GM18870 (cell line): ENCODE data around the gene EXOC4.
"Not testable (repeated sequence)": the region's sequence is repeated elsewhere in the genome, so short reads cannot be mapped to it uniquely, and the experiment has no call there.

Source experiments
- ATAC-seq: cut with Tn5 transposase; IDR thresholded peaks from one replicate; pipeline ENCODE4 v1.9.1; 2021; ENCODE audit warnings: moderate library complexity; ENCODE audit not compliant: unreplicated experiment

EXOC4 gene

DNA sequence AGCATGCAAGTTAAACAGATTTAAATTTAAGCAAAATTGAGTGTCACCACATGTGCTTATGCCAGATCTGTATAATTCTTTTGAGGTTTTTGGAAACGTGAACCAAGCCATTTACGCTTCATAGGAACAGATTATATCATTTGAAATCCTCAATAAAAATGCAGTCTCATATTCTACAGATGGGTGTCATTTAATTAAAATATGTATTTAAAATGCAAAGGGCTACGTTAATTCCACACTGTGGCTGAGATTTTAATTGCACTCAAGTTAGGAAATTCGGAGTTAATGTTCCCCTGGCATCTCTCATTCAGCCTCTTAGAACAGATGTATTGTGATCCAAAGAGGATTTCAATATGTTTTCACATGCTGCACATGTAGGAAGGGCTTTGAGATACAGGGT, 709.8 kb downstream of the EXOC4 start:
- no peak for ATAC-seq

- no peak for ATAC-seq
Observed at GRCh38 chr7:133963629-133964028, 710.8 kb downstream of the EXOC4 start.

DNA sequence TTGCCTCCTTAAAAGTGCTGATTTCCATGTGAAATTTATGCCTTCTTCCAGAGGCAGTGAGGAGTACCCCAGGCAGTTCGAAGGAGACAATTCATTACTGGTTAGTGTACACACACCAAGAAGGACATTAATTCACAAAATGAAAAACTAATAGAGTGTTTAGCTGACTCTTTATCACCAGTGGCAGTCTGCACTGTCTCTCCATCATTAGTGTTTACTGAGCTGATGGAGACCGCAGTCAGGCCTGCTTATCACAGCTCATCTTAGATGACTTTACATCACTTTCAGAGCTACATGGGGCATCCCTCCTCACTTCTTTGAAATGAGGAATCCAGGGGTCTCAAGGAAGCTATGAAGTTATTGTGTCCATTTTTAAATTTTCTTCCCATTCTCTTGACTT, 718.7 kb downstream of the EXOC4 start:
- ATAC-seq = no peak

DNA sequence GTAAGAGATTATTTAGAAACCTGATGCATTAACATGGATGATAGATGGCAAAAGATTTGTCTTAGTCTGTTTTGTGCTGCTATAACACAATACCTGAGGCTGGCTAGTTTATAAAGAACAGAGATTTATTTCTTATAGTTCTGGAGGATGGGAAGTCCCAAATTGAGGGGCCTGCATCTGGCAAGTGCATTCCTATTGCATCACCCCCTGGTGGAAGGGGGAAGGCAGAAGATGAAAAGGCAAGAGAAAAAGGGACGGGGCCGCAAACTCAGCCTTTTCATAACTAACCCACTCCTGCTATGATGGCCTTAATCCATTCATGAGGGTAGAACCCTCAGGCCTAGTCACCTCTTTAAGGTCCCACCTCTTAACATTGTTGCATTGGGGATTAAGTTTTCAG, 720.8 kb downstream of the EXOC4 start:
- no peak for ATAC-seq

GRCh38 chr7:133975130-133975529, 722.3 kb downstream of the EXOC4 start:
- no peak for ATAC-seq

DNA sequence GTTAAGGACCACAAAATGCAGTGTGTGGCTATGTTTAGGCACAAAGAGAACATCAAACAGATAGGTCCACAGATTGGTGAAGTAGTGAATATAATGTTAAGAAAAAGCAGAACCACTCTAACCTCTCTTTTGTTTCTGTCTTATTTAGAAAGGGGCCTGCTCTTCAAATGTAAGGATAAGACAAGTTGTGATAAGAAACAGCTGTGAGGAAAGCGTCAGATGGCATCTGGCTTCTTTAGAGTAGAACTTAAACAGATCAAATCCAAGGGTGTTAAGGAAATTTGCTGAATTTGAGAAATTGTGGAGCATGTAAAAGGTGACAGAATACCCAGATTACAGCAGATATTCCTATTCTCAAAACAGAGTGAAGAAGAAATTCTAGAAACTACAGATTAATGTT, 723.3 kb downstream of the EXOC4 start:
- no peak for ATAC-seq

GRCh38 chr7:133977409-133978274, 724.8 kb downstream of the EXOC4 start:
- no peak for ATAC-seq

- ATAC-seq = no peak
Observed at GRCh38 chr7:133978502-133979295, 725.8 kb downstream of the EXOC4 start.

DNA sequence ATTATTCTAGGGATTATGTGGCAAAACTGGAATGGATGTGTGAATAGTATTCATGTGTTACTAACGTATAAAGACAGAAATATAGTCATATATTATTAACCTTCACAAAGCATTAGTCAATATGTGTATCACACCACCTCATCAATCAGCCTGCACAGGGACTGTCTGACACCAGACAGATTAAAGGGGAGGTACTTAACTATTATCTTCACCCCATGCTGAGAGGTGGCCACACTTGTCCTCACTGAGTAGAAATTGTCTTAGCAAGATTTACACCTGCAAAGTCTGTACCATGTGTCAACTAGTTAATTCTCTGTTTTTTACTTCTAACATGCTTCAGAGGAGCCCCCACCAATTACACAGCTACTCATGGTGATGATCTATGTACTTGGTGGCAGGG, 727.9 kb downstream of the EXOC4 start:
- ATAC-seq = no peak

GRCh38 chr7:133983685-133984419, 731.0 kb downstream of the EXOC4 start:
- no peak for ATAC-seq

DNA sequence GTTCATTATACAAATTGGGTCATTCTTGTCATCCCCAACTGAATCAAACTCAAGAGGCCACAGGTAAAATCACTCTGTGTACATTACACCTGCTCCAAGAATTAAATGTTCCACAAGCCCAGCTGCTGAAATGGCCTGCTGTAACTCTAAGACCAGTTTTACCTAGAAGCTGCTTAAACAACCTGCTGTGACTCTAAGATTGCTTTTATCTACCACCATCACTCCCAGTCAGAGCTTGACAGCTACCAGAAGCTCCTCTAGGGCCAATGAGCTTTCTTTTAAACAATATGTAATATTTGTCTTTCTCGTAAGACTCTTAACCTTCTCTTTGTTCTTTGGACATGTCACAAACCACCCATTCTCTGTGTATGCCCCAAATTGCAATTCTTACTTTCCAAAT, 732.4 kb downstream of the EXOC4 start:
- no peak for ATAC-seq

- no peak for ATAC-seq
Observed at GRCh38 chr7:133987582-133987981, 734.7 kb downstream of the EXOC4 start.

DNA sequence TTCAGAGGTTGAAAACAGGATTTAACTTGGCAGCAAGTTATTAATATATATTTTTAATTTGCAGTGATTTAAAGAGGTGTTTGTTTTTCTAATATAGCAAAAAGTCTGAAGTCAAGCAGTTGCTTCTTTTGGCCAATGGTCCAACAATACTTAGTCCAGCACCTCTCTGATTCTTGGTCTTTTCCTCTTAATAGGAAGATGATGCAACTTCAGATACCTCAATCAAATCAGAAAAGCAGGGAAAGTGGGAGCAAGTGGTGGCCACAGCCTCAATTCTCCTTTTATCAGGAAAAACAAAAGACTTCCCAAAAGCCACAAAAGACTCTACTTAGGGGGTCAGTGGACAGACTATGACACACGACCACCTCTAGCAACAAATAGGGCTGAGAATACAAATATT, 740.7 kb downstream of the EXOC4 start:
- ATAC-seq = no peak

GRCh38 chr7:133994100-133994499, 741.2 kb downstream of the EXOC4 start:
- not testable (repeated sequence) for ATAC-seq

GRCh38 chr7:133997463-133997862, 744.6 kb downstream of the EXOC4 start:
- no peak for ATAC-seq

DNA sequence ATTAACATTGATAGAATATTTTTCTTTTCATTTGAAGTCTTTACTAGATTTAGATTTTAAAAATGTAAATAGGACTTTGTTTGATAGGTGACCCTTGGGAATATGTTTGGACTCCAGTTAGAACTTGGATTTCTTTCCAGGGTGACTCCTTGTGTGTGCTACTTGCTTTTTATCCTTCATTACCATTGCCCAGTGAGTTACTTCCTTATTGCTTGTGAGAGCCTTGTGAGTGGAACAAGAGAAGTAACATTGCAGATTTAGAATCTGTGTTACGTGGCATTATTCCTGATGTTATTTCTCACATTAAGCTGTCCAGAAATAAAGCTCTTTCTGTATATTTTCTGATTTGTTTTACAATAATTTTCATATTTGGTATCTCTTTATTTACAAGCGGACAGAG, 746.3 kb downstream of the EXOC4 start:
- ATAC-seq = no peak

GRCh38 chr7:134004829-134005505, 752.1 kb downstream of the EXOC4 start:
- no peak for ATAC-seq

DNA sequence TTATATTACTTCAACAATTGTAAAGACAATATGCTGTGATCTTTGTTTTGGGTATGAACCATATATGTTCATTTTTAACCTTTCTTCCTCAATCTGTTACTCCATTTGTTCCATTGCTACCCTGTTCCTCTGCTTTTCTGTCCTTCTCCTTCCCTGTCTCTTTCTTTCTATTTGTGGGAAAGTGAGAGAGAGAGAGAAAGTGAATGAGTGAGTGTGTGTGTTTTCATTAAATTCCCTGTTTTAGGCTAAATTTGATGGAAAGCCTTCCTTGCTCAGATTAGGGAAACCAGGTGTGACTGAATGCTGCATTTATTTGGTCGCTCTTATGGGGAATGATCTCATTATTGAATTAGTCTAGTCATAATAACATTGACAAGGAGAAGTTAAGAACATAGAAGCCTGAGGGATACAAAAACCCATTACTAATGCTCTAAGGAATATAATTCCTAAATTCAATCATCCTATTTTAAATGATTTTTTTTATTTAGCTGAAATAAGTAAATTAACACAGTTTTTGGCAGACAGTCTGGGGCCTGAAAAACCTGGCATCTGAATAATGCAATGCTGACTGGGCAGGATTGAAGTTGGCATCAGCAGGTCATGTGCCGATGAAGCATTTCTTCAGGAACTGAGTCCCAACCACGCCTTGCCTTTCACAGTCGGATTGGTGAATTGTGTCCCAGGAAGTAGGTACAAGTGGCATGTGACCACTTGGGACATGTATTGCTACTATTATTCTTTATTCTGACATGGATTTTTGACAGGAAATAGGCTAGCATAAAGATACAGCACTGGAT, 756.6 kb downstream of the EXOC4 start:
- ATAC-seq = no peak

DNA sequence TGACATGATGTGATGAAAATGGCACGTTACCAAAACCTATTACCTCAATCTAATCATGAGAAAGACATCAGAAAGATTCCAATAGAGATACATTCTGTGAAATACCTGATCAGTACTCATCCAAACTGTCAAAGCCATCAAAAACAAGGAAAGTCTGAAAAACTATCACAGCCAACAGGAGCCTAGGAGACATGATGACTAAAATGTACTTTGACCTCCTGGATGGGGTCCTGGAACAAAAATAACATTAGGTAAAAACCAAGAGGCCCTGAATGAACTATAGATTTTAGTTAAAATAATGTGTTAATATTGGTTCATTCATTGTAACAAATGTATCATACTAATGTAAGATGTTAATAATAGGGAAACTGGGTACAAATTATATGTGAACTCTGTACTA, 760.4 kb downstream of the EXOC4 start:
- ATAC-seq = no peak

- ATAC-seq = no peak
Observed at GRCh38 chr7:134014935-134015334, 762.1 kb downstream of the EXOC4 start.
